ENCODE data around the gene USP20.
"Not testable (repeated sequence)": the region's sequence is repeated elsewhere in the genome, so short reads cannot be mapped to it uniquely, and the experiment has no call there.

The USP20 gene

GRCh38 chr9:129835128-129835859 lies at the start of gene USP20, which contains the start of gene C9orf78:
Gene USP20, plus strand, starts transcription at chr9:129835458. Its CDS starts 17,098 bp downstream, at chr9:129852556.
Gene C9orf78, minus strand, starts transcription at chr9:129835275. Its CDS starts 54 bp downstream, at chr9:129835221.
- peak; percentile 85 to 97 (median 90) for DNase-seq

- no peak for DNase-seq
Measured at GRCh38 chr9:129785866-129786265, 49.4 kb upstream of the USP20 start.

GRCh38 chr9:129786481-129786880 lies 48.8 kb upstream of the USP20 start:
- DNase-seq, result no peak

- no peak for DNase-seq
Measured at GRCh38 chr9:129794549-129794948, 40.7 kb upstream of the USP20 start.

GRCh38 chr9:129796029-129796428 lies 39.2 kb upstream of the USP20 start:
- DNase-seq, result not testable (repeated sequence)

GRCh38 chr9:129798973-129799372 lies 36.3 kb upstream of the USP20 start:
- DNase-seq, result no peak

- DNase-seq, result no peak
Measured at GRCh38 chr9:129801504-129801903, 33.8 kb upstream of the USP20 start.

GRCh38 chr9:129802833-129803675 lies 32.2 kb upstream of the USP20 start, which contains the start of gene TOR1B:
Gene TOR1B, plus strand, starts transcription at chr9:129803184. Its CDS starts 29 bp downstream, at chr9:129803213.
- DNase-seq, result peak; percentile 77 to 93 (median 84)

- no peak for DNase-seq
Measured at GRCh38 chr9:129803676-129804060, 31.6 kb upstream of the USP20 start.

GRCh38 chr9:129806061-129806460 lies 29.2 kb upstream of the USP20 start:
- no peak for DNase-seq

GRCh38 chr9:129809346-129809745 lies 25.9 kb upstream of the USP20 start:
- no peak for DNase-seq

GRCh38 chr9:129810116-129810515 lies 25.1 kb upstream of the USP20 start:
- no peak for DNase-seq

- DNase-seq, result no peak
Measured at GRCh38 chr9:129810788-129811187, 24.5 kb upstream of the USP20 start.

- DNase-seq, result no peak
Measured at GRCh38 chr9:129811967-129812363, 23.3 kb upstream of the USP20 start.

- no peak for DNase-seq
Measured at GRCh38 chr9:129812385-129812784, 22.9 kb upstream of the USP20 start.

- DNase-seq, result no peak
Measured at GRCh38 chr9:129813661-129814060, 21.6 kb upstream of the USP20 start.

- DNase-seq, result no peak
Measured at GRCh38 chr9:129814432-129815223, 20.6 kb upstream of the USP20 start.

- DNase-seq, result no peak
Measured at GRCh38 chr9:129815278-129815677, 20.0 kb upstream of the USP20 start.

GRCh38 chr9:129816501-129817435 lies 18.5 kb upstream of the USP20 start:
- no peak for DNase-seq

- no peak for DNase-seq
Measured at GRCh38 chr9:129822898-129823541, 12.2 kb upstream of the USP20 start.

GRCh38 chr9:129823542-129823934 lies 11.7 kb upstream of the USP20 start:
- DNase-seq, result no peak

Data from activated naive CD4-positive, alpha-beta T cell (primary cell).